Ammon's horn (tissue), 1 donor: ENCODE results near the gene PGBD5.

ENCODE experiments used
- DNase-seq: peaks from one replicate; pipeline ENCODE4 v3.0.0-alpha.2; 2016; ENCODE audit warnings: low spot score

PGBD5 gene

DNA sequence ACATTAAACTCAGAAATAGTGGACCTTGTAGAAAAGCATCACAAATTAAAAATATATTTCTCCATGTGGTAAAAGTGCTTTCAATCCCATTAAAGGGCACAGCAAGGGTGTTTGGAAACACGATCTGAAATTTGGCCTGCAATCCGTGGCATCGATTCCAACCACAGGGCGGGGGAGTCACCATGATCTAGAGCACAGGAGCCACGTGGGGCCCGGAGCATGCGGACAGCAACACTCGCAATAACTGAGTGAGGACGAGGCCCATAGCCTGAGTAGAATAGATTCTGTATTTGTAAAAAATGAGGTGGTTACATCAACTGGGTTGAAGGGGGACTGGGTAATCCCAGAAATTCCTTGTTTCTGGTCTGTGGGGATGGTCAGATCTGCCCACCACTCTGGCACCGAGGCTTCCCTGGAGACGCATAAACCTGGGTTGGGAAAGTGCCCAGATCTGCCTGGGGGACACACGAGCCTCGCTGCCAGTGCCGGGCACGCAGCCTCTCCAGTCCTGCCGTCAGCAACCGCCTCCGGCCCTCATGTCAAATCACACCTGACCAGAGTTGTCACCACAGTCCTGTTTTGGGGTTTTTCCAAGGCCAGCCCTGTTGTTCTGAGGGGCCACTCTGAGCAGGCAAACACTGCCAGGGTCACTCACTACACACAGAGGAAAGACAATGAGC lies 104.3 kb downstream of the PGBD5 start:
- no peak for DNase-seq

DNA sequence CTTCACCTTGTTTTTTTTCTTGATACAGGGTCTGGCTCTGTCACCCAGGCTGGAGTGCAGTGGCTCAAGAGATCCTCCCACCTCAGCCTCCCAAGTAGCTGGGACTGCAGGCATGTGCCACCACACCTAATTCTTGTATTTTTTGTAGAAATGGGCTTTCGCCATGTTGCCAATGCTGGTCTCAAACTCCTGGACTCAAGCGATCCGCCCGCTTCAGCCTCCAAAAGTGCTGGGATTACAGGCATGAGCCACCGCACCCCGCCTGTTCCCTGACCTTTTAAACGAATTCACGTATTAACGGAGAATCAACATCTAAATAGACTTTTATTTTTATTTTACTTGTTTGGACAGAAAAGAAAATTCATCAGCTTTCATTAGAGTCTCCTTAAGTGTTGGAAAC lies 104.8 kb downstream of the PGBD5 start:
- DNase-seq: no peak

DNA sequence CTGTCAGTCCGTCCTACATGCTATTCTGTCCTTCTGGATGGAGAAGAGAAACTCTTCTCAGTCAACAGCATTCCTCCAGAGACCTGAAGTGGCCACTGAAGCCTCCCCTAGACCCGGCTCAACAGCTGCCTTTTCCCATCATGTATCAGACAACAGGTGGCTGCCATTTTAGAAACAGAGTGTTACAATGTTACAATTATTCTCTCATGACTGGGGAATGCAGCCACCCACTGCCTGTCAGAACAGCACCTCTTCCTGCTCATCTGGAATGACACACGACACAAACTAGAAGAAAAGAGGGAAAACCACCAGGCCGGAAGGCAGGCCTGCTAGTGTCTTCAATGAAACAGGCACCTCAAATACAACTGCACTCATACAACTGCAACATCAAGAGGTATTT lies 105.3 kb downstream of the PGBD5 start:
- no peak for DNase-seq

DNA sequence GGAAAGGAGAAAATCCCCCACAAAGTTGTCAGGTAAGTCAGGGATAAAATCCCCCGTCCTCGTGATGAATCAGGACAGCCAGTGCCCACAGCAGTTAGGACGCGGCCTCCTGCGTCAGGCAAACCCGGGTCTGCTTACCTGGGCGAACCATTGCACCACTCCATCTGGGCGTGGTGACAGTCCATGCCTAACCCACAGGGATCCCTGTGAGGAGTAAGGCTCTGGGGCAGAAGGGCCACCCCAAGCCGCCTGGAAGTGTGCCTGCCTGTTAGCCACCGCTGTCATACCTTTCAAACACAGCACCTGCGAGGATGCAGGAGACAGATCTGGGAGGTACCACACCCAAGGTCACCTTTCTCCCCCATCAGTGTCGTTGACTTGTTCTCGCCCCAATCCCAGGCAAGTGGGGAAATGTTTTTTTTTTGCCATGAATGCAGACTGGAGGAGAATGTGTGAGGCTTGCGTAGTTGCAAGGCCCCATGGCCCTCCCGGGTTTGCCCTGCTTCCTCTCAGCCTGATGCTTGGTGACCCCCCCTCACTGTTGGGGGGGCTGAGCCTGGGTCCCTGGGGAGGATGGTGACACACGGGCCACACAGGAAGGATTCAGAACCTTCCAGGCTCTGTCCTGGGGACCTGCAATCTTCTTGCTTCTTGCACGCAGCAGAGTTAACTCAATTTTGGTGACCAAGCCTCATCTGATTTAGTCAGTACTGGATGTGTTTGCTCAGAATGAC lies 107.0 kb downstream of the PGBD5 start:
- DNase-seq: no peak

DNA sequence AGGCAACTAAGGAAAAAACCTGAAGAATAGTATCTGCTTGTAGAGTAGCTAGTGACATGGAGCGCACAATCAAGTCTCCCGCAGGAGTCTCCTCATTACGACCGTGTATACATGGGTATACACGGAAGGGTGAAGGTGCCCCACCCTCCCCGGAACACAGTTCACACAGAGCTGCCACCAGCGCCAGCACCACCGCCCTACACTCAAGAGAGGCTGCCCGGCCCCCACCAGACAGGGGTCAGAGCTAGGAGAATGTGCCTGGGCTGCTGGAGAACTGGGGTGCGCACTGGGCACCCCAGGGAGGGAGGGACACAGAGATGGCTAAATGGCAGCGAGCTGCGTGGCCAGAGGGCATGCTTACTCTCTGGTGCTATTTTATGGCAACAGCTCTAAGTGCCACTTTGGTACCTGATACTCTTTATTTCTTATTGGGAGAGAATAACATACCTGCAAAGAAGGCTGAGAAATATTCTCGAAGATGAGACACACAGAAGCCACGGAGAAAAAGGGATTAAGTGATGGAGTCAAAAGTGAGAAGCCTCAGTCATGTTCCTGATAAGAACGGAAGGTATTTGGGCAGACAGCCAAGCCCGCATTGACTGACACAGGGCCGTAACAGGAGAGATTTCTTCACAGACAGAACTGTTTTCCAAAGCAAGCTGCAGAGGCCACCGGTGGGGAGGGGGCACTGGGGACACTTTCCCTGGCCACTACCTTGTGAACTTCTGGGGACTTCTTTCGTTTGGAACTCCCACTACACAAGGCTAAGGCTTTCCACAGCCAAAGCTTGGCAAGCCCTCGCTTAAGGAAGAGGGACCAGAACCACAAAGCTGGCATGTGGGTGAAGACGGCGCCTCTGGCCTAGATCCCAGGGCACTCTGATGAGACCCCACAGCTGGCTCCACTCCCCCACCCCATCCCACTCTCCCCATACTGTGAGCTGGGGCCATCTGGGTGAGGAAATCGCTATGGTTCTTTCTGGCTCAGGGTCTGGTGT lies 108.0 kb downstream of the PGBD5 start:
- DNase-seq: no peak

DNA sequence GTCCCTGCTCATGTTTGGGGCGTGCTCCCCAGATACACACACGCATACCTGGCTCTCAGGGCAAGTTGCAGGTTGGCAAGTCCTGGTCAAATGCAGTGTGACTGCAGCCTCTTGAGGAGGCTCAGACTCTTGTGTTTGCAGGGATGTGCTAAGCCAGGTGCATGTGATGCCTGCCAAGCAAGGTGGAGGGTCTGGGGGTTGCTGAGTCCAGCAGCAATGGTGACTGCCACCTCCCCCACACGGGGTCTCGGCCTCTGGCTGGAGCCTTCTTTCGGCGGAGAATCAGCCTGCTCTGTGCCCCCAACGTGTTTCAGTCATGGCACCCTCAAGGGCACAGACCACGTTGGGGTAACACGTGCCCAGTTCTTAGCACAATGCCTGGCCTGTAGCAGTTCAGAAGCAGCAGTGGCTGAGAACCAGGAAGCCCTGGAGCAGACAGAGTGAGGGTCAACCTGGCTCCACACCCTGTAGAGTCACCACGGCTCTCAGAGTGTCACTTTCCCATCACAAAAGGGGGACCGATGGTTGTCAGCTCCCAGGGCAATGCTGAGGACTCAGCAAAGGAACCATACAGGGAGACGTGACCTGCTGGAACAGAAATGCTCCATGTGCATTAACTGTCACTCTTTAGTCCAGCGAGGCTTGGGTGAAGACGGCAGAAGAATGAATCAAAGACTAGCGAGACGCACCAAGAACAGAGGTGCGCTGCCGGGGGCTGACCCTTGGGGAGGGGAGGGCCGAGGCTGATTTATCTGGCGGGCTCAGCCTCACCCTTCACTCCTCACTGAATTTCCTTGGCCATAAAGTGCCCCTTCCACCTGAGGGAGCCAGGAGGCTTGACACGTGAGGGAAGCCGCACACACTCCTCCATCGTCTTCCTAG lies 109.0 kb downstream of the PGBD5 start:
- DNase-seq: no peak

DNA sequence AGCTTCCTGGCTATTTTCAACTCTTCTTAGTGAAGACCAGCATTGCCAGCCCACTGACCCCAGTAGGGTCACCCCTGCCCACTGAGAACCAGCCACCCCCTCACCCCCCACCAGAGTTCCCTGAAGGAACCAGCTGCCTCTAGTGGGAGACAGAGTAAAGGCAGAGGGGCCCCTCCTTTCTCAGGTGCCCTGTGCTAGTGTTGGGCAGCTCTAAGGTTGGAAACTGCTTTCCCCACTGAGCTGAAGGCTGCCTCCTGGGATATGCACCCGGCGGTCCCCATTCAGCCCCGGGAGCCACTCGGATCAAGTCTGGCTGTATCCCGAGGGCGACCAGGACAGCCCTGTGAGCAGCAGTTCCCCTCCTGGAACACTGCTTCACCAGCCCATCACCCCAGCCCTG lies 111.0 kb downstream of the PGBD5 start:
- DNase-seq: no peak

DNA sequence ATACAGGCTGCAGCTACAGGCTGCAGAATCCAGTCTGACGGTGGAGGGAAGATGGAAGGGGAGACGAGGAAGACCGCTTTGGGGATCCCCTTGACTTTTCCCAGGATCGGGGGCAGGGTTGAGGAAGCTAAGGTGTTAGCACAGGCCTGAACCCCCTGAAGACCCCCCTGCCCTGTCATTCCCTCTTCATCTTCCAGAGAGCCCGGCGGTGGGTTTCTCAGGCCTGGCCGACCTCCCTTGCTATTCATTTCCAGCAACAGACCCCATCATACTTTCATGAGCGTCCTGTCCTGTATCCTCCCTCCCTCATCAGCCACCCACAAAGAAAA lies 112.0 kb downstream of the PGBD5 start:
- DNase-seq: no peak

DNA sequence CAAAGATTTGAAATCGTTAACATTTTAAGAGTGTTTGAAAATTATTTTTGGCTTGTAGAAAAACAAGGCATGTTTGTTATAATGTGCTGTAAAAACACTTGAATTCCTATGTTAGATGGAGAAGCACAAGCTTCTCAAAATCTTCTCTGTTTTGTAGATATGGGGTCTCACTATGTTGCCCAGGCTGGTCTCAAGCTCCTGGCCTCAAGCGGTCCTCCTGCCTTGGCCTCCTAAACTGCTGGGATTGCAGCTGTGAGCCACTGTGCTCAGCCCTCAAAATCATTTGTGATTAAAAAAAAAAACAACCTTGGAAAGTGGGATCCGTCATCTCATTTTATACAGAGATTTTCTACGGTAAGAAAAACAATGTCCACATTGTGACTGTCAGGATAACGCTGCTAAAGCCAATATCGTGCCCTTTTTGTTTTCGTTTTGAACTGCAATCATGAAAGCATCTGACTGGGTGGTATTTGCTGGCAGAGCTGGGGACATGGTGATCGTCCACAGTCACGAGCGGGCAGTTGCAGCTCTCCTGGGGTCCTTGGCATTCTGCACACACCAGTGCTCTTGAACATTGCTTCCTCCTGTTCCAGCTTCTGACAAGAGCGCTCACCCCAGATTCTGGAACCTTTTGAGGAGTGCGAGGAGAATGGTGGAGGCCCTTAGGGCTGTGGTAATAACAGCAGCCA lies 112.5 kb downstream of the PGBD5 start:
- no peak for DNase-seq

DNA sequence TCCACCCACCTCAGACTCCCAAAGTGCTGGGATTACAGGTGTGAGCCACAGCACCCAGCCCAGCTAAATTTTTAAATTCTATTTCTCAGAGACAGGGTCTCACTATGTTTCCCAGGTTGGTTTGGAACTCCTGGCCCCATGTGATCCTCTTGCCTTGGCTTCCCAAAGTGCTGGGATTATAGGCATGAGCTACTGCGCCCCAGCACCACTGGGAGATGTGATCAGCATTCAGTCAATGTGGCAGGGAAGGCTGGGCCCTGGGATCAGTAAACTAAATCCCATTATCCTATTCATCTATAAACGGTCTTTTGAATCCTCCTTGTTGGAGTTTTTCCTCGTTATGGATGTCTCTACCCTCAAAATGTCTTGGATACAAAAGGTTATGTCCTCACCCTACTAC lies 113.5 kb downstream of the PGBD5 start:
- DNase-seq: no peak

DNA sequence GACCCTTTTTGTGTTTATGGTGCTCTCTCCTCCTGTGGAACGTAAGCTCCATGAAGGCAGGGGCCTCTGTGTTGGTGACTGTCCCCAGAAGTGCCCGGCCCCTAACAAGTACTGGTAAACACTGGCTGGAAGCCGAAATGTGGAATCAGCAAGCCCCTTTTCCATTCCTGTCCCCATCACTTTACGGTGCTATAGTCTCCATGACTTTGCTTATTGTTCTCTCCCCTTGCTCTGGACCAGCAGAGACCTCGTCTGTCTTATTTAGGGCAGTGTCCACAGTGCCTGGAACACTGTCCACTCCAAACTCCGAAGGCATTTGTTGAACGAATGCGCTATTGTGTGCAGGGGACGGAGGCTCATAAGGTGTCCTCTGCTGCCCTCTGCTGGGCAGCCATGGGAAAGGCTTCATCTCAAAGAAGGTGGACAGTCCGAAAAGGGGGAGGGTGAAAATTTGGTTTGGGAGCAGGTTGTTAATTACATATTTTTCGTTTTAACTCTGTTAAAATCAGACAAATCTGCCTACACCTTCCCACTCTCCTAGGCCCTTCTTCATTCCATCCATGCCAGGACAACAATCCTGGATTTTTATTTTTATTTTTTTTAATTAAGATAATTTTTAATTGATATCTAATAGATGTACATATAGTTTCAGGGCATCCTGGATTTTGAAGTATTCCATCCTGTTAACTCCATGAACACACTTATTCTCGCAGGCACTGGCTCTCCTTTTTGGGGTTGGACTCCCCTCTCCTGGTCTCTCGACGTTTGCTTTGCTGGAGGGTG lies 115.6 kb downstream of the PGBD5 start:
- peak; percentile 92 for DNase-seq

DNA sequence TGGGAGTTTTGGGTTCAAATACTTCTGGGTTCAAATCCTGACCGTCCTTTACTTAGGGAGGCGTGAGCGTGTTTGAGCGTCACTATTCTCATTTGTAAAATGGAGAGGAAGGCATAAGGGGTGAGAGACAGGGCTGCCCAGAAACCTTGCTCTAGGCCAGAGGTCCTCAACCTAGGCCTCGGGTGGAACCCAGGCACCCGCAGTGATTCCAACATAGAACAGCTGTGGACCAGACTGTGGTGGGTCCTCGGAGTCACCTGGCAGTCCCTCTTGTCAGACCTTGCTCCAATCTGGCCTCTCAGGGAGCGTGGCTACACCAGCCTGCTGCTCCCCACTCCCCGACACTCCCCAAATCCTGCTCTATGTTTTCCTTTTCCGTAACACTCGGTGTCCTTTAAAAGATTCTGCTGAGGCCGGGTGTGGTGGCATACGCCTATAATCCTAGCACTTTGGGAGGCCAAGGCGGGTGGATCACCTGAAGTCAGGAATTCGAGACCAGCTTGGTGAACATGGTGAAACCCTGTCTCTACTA lies 116.4 kb downstream of the PGBD5 start:
- no peak for DNase-seq

DNA sequence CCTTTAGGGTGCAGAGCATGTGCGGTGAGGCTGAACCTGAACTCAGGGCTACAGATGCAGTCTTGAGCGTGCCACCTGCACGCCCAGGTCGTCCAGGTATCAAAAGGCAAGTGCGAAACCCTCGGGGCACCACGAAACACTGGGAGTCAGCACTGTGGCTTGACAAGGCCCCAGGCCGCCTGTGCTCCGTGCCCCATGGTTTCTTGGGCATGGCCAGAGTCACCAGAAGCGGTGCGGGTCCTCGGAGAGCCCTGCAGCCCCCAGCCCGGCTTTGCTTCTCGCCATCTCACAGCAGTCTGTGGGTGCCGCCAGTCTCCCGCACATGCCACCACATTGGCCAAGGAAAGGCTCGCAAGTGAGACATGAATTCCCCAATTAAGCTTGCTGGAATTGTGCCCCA lies 117.3 kb downstream of the PGBD5 start:
- no peak for DNase-seq

DNA sequence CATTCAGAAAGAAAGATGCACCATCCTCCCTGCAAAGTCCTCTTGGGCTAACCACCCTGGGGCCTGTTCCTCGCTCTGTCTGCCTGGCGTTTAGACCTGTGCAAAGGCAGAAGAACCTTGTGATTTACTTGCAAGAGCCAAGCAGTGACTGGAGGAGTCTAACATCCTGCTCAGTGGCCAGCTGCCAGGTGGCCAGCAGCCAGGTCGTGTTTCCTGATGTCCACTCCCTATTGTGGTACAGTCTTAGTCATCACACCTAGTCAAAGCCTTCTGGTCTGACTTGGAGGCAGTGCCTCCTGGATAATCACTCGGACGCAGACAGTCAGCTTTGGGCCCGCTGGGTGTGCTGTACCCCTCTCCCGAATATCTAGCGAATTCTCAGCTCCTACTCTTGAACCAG lies 118.1 kb downstream of the PGBD5 start:
- no peak for DNase-seq

DNA sequence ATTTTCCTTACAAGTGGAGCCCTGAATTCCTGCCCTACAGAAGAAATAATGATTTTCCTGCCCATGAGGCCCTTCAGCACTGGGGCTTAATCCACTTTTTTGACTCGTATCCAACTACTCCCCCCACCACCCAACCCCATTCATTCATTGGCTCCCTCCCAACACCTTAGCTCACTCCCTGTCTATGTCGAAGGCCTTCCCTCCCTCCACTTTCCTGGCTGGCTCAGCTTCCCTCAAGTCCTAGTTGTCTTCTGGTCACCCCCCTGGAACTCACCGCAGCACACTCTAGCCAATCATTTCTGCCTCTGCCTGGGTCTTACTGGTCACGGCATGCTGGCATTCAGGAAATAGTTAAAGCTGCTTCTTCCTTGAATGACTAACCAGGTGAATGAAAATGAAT lies 118.9 kb downstream of the PGBD5 start:
- no peak for DNase-seq

DNA sequence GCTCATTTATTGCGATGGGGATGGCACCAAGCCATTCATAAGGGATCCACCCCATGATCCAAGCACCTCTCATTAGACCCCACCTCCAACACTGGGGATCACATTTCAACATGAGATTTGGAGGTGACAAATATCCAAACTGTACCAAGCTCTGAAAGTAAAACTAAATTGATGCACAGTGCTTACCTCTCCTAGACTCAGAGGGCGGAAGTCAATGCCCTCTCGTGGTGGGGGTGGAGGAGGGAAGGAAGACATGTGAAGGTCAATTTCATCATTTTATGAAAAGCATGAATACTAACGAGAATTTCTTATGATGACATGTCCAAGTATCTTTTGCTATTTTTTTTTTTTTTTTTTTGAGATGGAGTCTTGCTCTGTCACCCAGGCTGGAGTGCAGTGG lies 120.0 kb downstream of the PGBD5 start:
- no peak for DNase-seq

DNA sequence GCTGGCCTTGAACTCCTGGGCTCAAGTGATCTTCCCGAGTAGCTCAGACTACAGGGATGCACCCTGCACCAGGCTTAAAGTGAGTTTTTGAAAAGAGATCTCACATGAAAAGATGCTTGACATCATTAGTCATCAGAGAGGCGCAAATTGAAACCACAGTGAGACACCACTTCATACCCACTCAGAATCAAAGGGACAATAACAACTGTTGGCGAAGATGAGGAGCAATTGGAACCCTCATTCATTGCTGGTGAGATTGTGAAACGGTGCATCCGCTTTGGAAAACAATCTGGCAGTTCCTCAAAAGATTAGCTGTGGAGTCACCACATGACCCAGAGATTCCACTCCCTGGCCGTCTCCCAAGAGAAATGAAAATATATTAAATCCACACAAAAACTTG lies 122.3 kb downstream of the PGBD5 start:
- no peak for DNase-seq

DNA sequence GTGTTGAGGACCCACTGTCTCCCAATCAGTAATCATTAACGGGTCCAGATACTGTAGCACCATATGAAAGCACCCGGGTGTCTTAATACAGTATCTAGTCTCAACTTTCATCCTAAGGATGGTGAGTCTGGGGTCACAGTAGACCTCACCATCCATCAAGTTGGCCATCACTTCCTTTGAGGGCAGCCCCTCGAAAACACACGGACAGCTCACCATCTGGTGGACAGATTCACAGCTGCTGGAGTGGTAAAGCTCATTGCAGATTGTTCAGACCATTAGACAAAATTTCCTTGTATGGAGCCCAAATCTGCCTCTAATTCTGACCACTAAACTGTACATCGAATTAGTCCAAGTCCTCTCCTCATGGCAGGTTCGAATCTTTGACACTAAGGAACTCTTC lies 123.1 kb downstream of the PGBD5 start:
- DNase-seq: no peak

DNA sequence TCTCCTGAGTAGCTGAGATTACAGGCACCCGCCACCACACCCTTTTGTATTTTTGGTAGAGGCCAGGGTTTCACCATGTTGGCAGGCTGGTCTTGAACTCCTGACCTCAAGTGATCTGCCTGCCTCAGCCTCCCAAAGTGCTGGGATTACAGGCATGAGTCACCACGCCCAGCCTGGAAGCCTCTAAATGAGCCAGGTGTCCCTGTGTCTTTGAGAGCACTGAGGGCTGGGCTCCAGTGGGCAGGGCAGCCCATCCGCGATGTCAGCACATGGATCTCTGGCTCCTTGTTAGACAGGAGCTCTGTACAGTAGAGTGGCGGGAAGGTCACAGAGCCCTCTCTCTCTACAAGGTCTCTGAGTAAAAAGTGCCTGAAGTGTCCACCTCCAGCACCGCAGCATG lies 124.3 kb downstream of the PGBD5 start:
- DNase-seq: no peak

DNA sequence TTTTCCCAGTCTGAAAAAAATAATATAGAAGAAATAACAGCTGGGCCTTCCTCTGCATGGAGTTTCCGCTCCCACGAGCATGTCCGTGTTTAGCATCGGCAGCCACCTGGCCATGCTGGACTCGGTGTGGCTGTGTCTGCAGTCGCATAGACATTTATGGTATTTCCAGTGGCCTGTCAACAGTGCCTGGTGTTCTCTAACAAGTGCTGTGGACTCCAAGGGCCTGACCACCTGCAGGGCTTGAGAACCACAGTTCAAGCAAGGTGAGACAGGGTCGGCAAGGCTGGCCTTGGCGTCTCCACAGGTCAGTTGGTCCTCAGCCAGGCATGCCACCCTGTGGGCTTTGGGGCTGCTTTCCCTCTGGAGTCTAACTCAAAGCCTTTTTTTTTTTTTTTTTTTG lies 124.8 kb downstream of the PGBD5 start:
- no peak for DNase-seq
